OCI-LY1 (cell line): Measurements from ENCODE around the gene OR5D13.

Experiments used
- H2AFZ ChIP-seq: fragments of 200-600 bp; sonication (generic), shearing (Covaris generic); 2 replicates; pipeline ENCODE4 v1.6.0; 2014; ENCODE audit warnings: antibody characterized with exemption, mild to moderate bottlenecking, low read length
- H3F3A ChIP-seq: fragments of 200-600 bp; sonication (generic), shearing (Covaris generic); 2 replicates; pipeline ENCODE4 v1.6.0; 2014; ENCODE audit warnings: mild to moderate bottlenecking, antibody characterized with exemption, low read length, moderate library complexity; ENCODE audit not compliant: insufficient read depth
- H3K27ac ChIP-seq: fragments of 200-600 bp; sonication (generic); 2 replicates; pipeline ENCODE4 v1.5.1; 2014; ENCODE audit warnings: low read length, mixed run types, mild to moderate bottlenecking, low read depth; ENCODE audit not compliant: poor library complexity, severe bottlenecking
- H3K27me3 ChIP-seq: fragments of 200-600 bp; sonication (generic); 2 replicates; pipeline ENCODE4 v1.6.0; 2014; ENCODE audit warnings: antibody characterized with exemption, mild to moderate bottlenecking, low read length, moderate library complexity; ENCODE audit not compliant: insufficient read depth
- H3K36me3 ChIP-seq: fragments of 200-600 bp; sonication (generic); 2 replicates; pipeline ENCODE4 v1.6.1; 2014; ENCODE audit warnings: mild to moderate bottlenecking, antibody characterized with exemption, low read length, moderate library complexity, mixed read lengths; ENCODE audit not compliant: insufficient read depth
- H3K4me1 ChIP-seq: fragments of 200-600 bp; sonication (generic); 2 replicates; pipeline ENCODE4 v1.5.1; 2014; ENCODE audit warnings: mild to moderate bottlenecking, low read length, moderate library complexity; ENCODE audit not compliant: insufficient read depth, severe bottlenecking
- H3K4me2 ChIP-seq: fragments of 200-600 bp; sonication (generic), shearing (Covaris generic); 2 replicates; pipeline ENCODE4 v1.6.1; 2014; ENCODE audit warnings: low read length
- H3K4me3 ChIP-seq: fragments of 200-600 bp; sonication (generic); 2 replicates; pipeline ENCODE4 v1.5.1; 2014; ENCODE audit warnings: low read length, low read depth, mild to moderate bottlenecking, mixed read lengths; ENCODE audit not compliant: poor library complexity, severe bottlenecking
- H3K79me2 ChIP-seq: fragments of 200-600 bp; shearing (Covaris generic); 2 replicates; pipeline ENCODE4 v1.6.1; 2016; ENCODE audit warnings: mixed run types, low read length, mixed read lengths; ENCODE audit not compliant: insufficient read depth
- H3K9ac ChIP-seq: fragments of 200-600 bp; sonication (generic), shearing (Covaris generic); 2 replicates; pipeline ENCODE4 v1.6.1; 2014; ENCODE audit warnings: mild to moderate bottlenecking, low read length, mixed read lengths
- H3K9me2 ChIP-seq: fragments of 200-600 bp; sonication (generic), shearing (Covaris generic); 2 replicates; pipeline ENCODE4 v1.6.1; 2014; ENCODE audit warnings: low read depth, mild to moderate bottlenecking, low read length, mixed read lengths
- H3K9me3 ChIP-seq: fragments of 200-600 bp; shearing (Covaris generic); 2 replicates; pipeline ENCODE4 v1.6.1; 2014; ENCODE audit warnings: low read length, mixed read lengths
- H4K20me1 ChIP-seq: fragments of 200-600 bp; sonication (generic), shearing (Covaris generic); 2 replicates; pipeline ENCODE4 v1.6.0; 2016; ENCODE audit warnings: mild to moderate bottlenecking, low read length; ENCODE audit not compliant: insufficient read depth
- EZH2 ChIP-seq: fragments of 200-600 bp; sonication (generic), shearing (Covaris generic); IDR thresholded peaks from 2 replicates; pipeline ENCODE4 v1.8.0; 2017; ENCODE audit warnings: borderline replicate concordance, mixed run types, mild to moderate bottlenecking, antibody characterized with exemption, low read length, moderate library complexity, mixed read lengths
- TF ChIP-seq, protein P1 (sequence below): fragments of 200-600 bp; sonication (generic), shearing (Covaris generic); IDR thresholded peaks from 2 replicates; pipeline ENCODE4 v1.5.1; 2017; ENCODE audit warnings: mild to moderate bottlenecking, antibody characterized with exemption, low read length, moderate library complexity, mixed read lengths

OR5D13 gene

DNA sequence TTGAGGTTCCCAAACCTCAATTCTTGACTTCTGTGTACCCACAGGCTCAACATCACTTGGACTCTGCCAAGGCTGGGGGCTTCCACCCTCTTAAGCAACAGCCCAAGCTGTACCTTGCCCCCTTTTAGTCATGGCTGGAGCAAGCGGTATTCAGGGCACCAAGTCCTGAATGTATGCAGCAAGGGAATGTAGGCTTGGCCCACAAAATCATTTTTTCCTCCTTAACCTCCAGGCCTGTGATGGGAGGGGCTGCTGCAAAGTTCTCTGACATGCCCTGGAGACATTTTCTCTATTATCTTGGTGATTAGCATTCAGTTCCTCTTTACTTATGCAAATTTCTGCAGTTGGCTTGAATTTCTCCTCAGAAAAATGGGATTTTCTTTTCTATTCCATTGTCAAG, 33.0 kb downstream of the OR5D13 start:
- Histone ChIP-seq H3K79me2 (no peaks in the 10 kb centered on the region), H3K4me1 (no peaks in the 10 kb centered on the region), H3K27ac (no peak overlapping the region), H2AFZ (no peak overlapping the region), H3K27me3 (no peaks in the 10 kb centered on the region), H3K9me3 (no peaks in the 10 kb centered on the region), H3K9me2 (no peaks in the 10 kb centered on the region), H3K4me3 (no peak overlapping the region), H4K20me1 (no peaks in the 10 kb centered on the region), H3K36me3 (no peaks in the 10 kb centered on the region), H3F3A (no peaks in the 10 kb centered on the region), H3K9ac (no peak overlapping the region), H3K4me2 (no peak overlapping the region)
- TF ChIP-seq, protein P1, sequence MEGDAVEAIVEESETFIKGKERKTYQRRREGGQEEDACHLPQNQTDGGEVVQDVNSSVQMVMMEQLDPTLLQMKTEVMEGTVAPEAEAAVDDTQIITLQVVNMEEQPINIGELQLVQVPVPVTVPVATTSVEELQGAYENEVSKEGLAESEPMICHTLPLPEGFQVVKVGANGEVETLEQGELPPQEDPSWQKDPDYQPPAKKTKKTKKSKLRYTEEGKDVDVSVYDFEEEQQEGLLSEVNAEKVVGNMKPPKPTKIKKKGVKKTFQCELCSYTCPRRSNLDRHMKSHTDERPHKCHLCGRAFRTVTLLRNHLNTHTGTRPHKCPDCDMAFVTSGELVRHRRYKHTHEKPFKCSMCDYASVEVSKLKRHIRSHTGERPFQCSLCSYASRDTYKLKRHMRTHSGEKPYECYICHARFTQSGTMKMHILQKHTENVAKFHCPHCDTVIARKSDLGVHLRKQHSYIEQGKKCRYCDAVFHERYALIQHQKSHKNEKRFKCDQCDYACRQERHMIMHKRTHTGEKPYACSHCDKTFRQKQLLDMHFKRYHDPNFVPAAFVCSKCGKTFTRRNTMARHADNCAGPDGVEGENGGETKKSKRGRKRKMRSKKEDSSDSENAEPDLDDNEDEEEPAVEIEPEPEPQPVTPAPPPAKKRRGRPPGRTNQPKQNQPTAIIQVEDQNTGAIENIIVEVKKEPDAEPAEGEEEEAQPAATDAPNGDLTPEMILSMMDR: no peak
- TF ChIP-seq EZH2: no peak

DNA sequence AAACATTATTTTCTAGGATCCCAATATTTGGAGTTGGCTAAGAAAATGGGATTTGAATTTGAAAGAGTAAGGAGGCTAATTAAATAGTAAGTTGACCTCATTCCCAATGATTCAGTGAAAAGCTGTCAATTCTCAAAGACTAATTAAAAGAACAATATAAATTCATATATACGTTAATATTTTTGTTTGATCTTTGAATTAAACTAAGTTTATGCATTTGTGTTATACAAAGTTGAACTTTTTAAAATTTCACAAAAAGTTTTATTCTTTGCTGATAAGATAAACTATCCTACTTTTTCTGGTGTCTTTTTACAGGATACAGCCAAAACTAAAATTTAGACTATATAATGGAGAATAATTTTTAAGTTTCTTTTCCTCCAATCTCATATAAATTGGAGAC, 37.8 kb downstream of the OR5D13 start, which contains the start of gene OR5L1:
OR5L1 (plus strand) TSS at position 301 of the 400 bp plus-strand sequence. CDS start 100 bp downstream, outside the sequence.
- H2AFZ ChIP-seq: no peak within 1 kb of the TSS

DNA sequence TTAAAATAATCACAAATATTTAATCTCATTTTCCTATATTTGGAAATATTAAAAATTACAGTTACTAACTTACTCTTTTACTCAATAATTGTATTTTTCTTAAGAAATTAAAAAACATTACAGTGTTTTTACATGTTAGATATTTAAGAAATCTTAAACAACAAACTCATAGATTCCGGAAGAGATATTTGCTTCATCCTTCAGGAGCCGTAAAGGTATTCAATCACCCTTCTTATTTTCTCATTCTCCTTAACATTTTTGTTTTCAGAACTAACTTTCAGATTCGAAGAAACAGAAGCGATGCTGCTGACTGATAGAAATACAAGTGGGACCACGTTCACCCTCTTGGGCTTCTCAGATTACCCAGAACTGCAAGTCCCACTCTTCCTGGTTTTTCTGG, 46.1 kb downstream of the OR5D13 start, which contains the start of gene OR5D18:
OR5D18 (plus strand) TSS at position 301 of the 400 bp plus-strand sequence; CDS start at position 301, 0 bp downstream.
- Histone ChIP-seq H3K27me3 (no peaks in the 10 kb centered on the region), H3K4me2 (no peak within 1 kb of the TSS), H4K20me1 (no peaks in the 10 kb centered on the region), H3K36me3 (no peaks in the 10 kb centered on the region), H3K27ac (no peak within 1 kb of the TSS), H3K4me3 (no peak within 1 kb of the TSS), H3K9me3 (no peaks in the 10 kb centered on the region), H3K79me2 (no peaks in the 10 kb centered on the region), H2AFZ (no peak within 1 kb of the TSS), H3K9me2 (no peaks in the 10 kb centered on the region), H3F3A (no peaks in the 10 kb centered on the region), H3K4me1 (no peaks in the 10 kb centered on the region), H3K9ac (no peak within 1 kb of the TSS)
- TF ChIP-seq, protein P1: no peak
- TF ChIP-seq EZH2: no peak

More for the DNA sequence above, 37.8 kb downstream of the OR5D13 start, which contains the start of gene OR5L1:
- Histone ChIP-seq H3K4me3 (no peak within 1 kb of the TSS), H3F3A (no peaks in the 10 kb centered on the region), H3K9ac (no peak within 1 kb of the TSS), H3K9me2 (no peaks in the 10 kb centered on the region), H3K27me3 (no peaks in the 10 kb centered on the region), H3K4me1 (no peaks in the 10 kb centered on the region), H3K79me2 (no peaks in the 10 kb centered on the region), H4K20me1 (no peaks in the 10 kb centered on the region), H3K4me2 (no peak within 1 kb of the TSS), H3K9me3 (no peaks in the 10 kb centered on the region), H3K36me3 (no peaks in the 10 kb centered on the region), H3K27ac (no peak within 1 kb of the TSS)
- no peak for TF ChIP-seq EZH2
- TF ChIP-seq, protein P1: no peak
